ENCODE measurements around the gene ZNF775. TPM values are rescaled to one million over a fixed set of nuclear protein-coding genes. Genes with fewer than 3 reads are reported as not detected.
A peak's percentile ranks its signal among the peaks of the same experiment; 100 is the strongest.

ZNF775 gene
- total and polyA plus RNA-seq, 2 of the 13 experiments (the other 11 are each of a cell fraction or from before 2014, with no cell fraction given), result 3.1 to 3.2 TPM

DNA sequence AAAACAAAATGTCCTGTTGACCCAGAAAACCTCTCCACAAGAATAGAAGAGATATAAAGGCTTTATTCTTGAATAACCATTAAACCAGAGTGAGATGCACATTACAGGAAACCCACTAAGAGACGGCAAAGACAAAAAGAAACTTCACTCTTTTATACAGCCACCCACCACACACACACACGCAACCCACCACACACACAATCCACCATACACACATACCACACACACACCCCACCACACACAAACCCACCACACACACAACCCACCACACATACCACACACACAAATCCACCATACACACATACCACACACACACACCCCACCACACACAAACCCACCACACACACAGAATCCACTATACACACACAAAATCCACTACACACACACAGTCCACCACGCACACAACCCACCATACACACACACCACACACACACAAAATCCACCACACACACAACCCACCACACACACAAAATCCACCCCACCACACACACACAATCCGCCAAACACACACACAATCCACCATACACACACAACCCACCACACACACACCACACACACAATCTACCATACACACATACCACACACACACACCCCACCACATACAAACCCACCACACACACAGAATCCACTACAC lies 20.0 kb upstream of the ZNF775 start:
- no peaks in the 10 kb centered on the region for H4K20me1 ChIP-seq (ENCODE audit: insufficient read depth, low read length)
- FAIRE-seq (no peak), DNase-seq (ENCODE audit: low spot score) (no peak), ATAC-seq (no peak)
- BruUV-seq (replicated peaks), result no TSS peak
- WGBS (ENCODE audit: low lambda C conversion rate), result 78% methylated on average over 4 of the region's 4 CpGs
- no peak overlapping the region for H3K4me3 ChIP-seq (replicated peaks in 1 of 3; ENCODE audit: insufficient read depth in 1 of 3, low read depth in 2 of 3, low read length in 3 of 3)
- ChIA-PET POLR2A (interaction anchor here (1.2 to 1.3 kb wide), 2 partner anchors 10 to 12 kb away, joined by 3 to 5 read pairs; partner anchors contain the start of gene REPIN1), CTCF (ENCODE audit: low intra/inter-chr PET ratio, low total read pairs) (interaction anchor here (4.3 kb wide), 1 partner anchor 30 kb away, joined by 45 read pairs; no protein-coding TSS in a partner anchor)
- TF ChIP-seq, protein P1, sequence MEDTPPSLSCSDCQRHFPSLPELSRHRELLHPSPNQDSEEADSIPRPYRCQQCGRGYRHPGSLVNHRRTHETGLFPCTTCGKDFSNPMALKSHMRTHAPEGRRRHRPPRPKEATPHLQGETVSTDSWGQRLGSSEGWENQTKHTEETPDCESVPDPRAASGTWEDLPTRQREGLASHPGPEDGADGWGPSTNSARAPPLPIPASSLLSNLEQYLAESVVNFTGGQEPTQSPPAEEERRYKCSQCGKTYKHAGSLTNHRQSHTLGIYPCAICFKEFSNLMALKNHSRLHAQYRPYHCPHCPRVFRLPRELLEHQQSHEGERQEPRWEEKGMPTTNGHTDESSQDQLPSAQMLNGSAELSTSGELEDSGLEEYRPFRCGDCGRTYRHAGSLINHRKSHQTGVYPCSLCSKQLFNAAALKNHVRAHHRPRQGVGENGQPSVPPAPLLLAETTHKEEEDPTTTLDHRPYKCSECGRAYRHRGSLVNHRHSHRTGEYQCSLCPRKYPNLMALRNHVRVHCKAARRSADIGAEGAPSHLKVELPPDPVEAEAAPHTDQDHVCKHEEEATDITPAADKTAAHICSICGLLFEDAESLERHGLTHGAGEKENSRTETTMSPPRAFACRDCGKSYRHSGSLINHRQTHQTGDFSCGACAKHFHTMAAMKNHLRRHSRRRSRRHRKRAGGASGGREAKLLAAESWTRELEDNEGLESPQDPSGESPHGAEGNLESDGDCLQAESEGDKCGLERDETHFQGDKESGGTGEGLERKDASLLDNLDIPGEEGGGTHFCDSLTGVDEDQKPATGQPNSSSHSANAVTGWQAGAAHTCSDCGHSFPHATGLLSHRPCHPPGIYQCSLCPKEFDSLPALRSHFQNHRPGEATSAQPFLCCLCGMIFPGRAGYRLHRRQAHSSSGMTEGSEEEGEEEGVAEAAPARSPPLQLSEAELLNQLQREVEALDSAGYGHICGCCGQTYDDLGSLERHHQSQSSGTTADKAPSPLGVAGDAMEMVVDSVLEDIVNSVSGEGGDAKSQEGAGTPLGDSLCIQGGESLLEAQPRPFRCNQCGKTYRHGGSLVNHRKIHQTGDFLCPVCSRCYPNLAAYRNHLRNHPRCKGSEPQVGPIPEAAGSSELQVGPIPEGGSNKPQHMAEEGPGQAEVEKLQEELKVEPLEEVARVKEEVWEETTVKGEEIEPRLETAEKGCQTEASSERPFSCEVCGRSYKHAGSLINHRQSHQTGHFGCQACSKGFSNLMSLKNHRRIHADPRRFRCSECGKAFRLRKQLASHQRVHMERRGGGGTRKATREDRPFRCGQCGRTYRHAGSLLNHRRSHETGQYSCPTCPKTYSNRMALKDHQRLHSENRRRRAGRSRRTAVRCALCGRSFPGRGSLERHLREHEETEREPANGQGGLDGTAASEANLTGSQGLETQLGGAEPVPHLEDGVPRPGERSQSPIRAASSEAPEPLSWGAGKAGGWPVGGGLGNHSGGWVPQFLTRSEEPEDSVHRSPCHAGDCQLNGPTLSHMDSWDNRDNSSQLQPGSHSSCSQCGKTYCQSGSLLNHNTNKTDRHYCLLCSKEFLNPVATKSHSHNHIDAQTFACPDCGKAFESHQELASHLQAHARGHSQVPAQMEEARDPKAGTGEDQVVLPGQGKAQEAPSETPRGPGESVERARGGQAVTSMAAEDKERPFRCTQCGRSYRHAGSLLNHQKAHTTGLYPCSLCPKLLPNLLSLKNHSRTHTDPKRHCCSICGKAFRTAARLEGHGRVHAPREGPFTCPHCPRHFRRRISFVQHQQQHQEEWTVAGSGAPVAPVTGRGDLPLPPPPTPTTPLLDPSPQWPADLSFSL (CRISPR knock-in tag; IDR thresholded peaks at IDR 0.05), result peak; percentile 90
- no peak for TF ChIP-seq SRSF9 (IDR thresholded peaks at IDR 0.05; ENCODE audit: borderline replicate concordance, insufficient read depth, low read depth, low read length, poor library complexity, severe bottlenecking)
- H3K36me3 ChIP-seq (replicated peaks in 1 of 2; ENCODE audit: control insufficient read depth in 1 of 2, insufficient read depth in 2 of 2, low read length in 2 of 2), result no peaks in the 10 kb centered on the region
- H2AFZ ChIP-seq (ENCODE audit: low read length), result no peak overlapping the region
- no peak overlapping the region for H3K27ac ChIP-seq (ENCODE audit: extremely low read length, insufficient read depth, low read length)
- intact Hi-C loops (cut with micrococcal nuclease; ENCODE audit: unreplicated experiment) (loop anchor here (5.0 to 10.0 kb wide), 2 partner anchors 37 to 74 kb away; partner anchors contain the start of genes ACTR3C and LRRC61), in situ Hi-C loops (cut with HindIII; ENCODE audit: extremely low pct_ligation_motif_present, low pct_unique_long_range_greater_than_20kb) (no loop called here)
- H3K27me3 ChIP-seq (ENCODE audit: control insufficient read depth in 1 of 2, insufficient read depth in 2 of 2, low read length in 2 of 2), result no peaks in the 10 kb centered on the region
- H3K4me1 ChIP-seq (ENCODE audit: insufficient read depth, low read length), result peaks cover 64% of the 10 kb centered on the region
- H3K9me3 ChIP-seq (ENCODE audit: low read length), result no peaks in the 10 kb centered on the region
- no peak overlapping the region for H3K4me2 ChIP-seq (ENCODE audit: low read depth, low read length)
- no peak overlapping the region for H3K9ac ChIP-seq (ENCODE audit: insufficient read depth, low read depth, low read length)
- no peaks in the 10 kb centered on the region for H3K79me2 ChIP-seq (ENCODE audit: insufficient read depth, low read length)
